Measurements from ENCODE around the gene HPS4.

GRCh38 chr22:26453216-26453615, 30.4 kb downstream of the HPS4 start:
- TF ChIP-seq CTCF (IDR thresholded peaks at IDR 0.05) = no peak
- TF ChIP-seq POLR2A (IDR thresholded peaks at IDR 0.05) = no peak
